HG03108 (cell line): ENCODE data around the gene RNF123.
"Not testable (repeated sequence)": the region's sequence is repeated elsewhere in the genome, so short reads cannot be mapped to it uniquely, and the experiment has no call there.

Experiments
- ATAC-seq: cut with Tn5 transposase; IDR thresholded peaks from one replicate; pipeline ENCODE4 v1.9.1; 2021; ENCODE audit warnings: moderate library complexity; ENCODE audit not compliant: unreplicated experiment

Gene RNF123

DNA sequence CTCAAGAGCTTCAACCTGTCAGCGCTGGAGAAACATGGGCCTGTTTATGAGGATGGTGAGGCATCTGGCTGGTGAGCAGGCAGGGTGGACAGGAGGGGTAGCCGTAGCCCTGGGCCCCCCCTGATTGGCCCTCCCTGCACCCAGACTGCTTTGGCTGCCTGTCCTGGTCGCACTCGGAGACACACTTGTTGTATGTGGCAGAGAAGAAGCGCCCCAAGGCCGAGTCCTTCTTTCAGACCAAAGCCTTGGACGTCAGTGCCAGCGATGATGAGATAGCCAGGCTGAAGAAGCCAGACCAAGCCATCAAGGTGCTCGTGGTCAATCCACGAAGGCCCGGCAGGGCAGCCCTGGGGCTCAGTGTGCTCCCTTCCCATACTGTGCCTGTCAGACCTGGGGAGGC lies 13.4 kb upstream of the RNF123 start:
- ATAC-seq = no peak

DNA sequence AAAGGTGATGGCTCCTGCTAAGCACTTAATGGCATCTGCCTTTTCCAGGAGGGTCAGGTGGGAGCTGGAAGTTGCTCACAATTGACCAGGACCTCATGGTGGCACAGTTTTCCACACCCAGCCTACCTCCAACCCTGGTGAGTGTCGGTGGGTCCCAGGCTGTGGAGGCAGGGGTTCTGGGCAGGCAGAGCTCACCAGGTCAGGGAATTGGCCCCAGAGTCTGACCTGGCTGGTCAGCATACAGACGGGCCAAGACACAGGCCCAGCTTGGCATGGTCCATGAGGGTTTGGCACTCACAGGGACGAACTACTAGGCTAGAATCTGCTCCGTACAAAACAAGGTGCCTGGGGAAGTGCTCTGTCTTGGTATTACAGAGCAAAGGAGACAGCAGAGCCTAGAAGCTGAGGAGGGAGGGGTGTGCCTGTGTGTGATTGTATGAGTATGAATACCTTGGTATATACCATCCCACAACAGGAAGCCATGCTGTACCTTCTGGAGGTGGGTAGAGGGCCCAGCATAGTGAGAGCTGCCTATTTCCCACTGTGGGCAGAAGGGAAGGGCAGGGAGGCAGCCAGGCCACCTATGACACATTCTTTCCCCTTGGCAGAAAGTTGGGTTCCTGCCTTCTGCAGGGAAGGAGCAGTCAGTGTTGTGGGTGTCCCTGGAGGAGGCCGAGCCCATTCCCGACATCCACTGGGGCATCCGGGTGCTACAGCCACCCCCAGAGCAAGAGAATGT lies 8.7 kb upstream of the RNF123 start:
- no peak for ATAC-seq

- no peak for ATAC-seq
Measured at GRCh38 chr3:49681232-49681522, 8.2 kb upstream of the RNF123 start.

GRCh38 chr3:49681543-49681942 lies 7.8 kb upstream of the RNF123 start:
- no peak for ATAC-seq

- ATAC-seq = no peak
Measured at GRCh38 chr3:49683162-49683561, 6.2 kb upstream of the RNF123 start.

DNA sequence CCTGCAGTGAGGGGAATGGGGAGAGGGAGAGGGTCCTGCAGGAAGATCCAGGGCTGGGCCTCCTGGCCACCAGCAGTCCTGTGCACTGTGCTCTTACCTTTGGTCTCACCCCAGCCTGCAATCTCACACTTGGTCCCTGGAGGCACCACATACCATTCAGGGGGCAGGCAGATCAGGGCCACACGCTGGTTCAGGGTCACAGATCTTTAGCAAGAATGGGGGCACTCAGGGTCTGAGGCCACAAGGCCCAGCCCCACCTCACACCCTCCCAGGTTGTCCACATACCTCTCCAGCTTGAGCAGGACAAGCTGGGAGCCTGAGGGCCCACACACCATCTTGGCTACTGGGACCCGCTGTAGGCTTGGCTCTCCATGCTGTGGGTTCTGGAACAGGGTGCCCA lies 4.9 kb upstream of the RNF123 start:
- not testable (repeated sequence) for ATAC-seq

- not testable (repeated sequence) for ATAC-seq
Measured at GRCh38 chr3:49685103-49685502, 4.3 kb upstream of the RNF123 start.

DNA sequence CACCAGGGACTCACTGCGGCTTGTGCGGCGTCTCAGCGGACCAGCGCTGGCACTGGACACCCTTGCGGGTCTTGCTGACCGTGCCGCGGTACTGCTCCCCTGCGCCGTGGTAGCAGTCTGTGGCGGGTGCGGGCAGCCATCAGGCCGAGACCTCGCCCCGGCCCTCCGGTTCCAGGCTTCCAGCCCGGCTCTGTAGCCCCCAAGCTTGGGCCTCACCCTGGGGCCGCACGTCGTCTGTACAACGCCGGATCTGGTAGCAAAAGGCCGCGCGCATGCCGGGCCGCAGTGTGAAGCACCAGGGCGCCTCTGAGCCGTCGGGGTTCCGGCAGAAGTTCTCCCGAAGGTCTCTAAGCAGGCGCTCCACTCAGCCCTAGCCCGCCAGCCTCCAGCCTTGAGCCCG lies 3.5 kb upstream of the RNF123 start:
- ATAC-seq = not testable (repeated sequence)

- ATAC-seq = not testable (repeated sequence)
Measured at GRCh38 chr3:49686346-49686745, 3.0 kb upstream of the RNF123 start.

- ATAC-seq = not testable (repeated sequence)
Measured at GRCh38 chr3:49686769-49687423, 2.5 kb upstream of the RNF123 start.

DNA sequence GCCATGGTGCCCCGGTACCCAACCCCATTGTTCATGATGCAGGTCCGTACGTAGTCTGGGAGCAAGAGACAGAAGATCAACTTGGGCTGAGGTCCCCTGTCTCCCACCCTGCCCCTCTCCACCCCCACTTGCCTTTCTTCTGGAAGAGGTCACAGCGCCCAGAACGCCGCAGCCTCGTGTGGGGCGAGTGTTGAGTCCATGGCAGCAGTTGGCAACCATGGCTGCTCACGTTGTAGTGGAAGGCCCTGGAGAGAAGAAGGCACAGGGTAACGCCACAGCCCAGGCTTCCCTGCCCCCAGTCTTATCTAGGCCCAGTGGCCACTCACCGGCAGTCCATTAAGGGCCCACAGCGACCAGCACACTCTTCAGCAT lies 1.9 kb upstream of the RNF123 start:
- not testable (repeated sequence) for ATAC-seq

- not testable (repeated sequence) for ATAC-seq
Measured at GRCh38 chr3:49688338-49689045, 865 bp upstream of the RNF123 start.

DNA sequence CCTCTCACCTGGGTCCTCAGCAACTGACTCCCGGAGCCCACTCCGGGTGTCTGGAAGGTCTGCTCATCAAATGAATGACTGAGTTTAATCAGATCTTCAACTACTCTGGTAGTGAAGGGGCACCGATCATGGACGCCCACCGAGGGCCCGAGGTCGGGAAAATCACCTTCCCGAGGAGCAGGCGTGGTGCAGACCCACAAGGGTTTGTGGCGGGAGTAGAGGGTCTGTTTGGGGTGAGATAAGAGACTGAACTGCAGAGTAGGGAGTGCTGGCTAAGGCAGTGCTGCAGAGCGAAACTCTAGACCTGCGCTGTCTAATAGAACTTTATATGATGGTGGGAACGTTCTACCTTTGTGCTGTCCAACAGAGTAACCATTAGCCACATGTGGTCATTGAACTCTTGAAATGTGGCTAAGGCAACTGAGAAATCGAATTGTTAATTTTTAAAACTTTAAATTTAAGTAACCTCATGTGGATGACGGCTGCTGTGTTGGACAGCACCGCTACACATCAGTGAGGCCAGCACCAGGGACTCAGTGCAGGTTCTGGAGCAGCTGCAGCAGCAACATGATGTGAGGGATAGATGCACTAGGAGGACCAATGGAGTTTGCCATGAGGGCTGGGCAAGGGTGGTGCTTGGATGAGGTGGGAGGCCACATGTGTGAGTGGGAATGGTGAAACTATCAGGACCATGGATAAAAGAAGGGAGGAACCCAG lies 709 bp downstream of the RNF123 start:
- not testable (repeated sequence) for ATAC-seq

GRCh38 chr3:49690856-49691255 lies 1.5 kb downstream of the RNF123 start:
- not testable (repeated sequence) for ATAC-seq

GRCh38 chr3:49691481-49691880 lies 2.1 kb downstream of the RNF123 start:
- ATAC-seq = not testable (repeated sequence)

- ATAC-seq = not testable (repeated sequence)
Measured at GRCh38 chr3:49694409-49695070, 5.2 kb downstream of the RNF123 start.

DNA sequence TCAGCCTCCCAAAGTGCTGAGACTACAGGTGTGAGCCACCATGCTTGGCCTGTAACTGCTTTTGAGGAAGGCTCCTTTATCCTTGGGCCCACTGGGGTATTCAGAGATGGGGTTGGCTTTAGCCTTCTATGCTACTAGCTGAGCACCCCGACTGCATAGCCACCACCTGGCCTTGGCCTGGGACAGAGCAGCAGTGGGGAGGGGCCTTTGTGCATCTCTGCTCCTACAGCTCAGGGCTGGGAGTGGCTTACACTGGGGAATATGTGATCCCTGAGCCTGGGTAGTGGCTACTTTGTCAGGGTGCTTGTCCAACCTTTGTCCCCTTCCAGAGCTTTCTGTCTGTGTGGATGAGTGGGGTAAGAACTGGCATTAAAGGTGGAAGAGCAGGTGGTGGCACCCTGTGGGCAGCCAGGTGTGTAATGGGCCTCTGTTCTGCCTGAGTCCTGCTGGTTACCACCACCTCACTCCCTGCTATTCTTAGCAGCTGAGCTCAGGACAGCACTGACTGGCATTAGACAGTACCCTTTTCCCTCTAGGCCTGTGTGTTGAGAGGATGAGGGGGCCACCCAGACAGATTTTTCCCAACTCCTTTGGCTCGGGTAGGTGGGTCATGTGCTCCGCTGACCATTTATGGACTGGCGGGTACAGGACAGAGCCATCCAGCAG lies 6.1 kb downstream of the RNF123 start:
- ATAC-seq = not testable (repeated sequence)

GRCh38 chr3:49699281-49699979 lies 10.1 kb downstream of the RNF123 start:
- ATAC-seq = no peak

- ATAC-seq = no peak
Measured at GRCh38 chr3:49700014-49700413, 10.7 kb downstream of the RNF123 start.
